H1 (cell line): ENCODE data around the gene FAM216A. TPM values are rescaled to one million over a fixed set of nuclear protein-coding genes. Genes with fewer than 3 reads are reported as not detected.
"Not testable (repeated sequence)": the region's sequence is repeated elsewhere in the genome, so short reads cannot be mapped to it uniquely, and the experiment has no call there.

Experiments used
- CTCF ChIA-PET: fragments of 300-600 bp; sonication (Branson Sonifier 250); formaldehyde crosslinking; loops from one replicate; lab custom pipeline; 2021; ENCODE audit not compliant: partially characterized antibody; lab: Charles Lee
- POLR2A ChIA-PET: fragments of 300-600 bp; sonication (Branson Sonifier 250); formaldehyde crosslinking; loops from one replicate; lab custom pipeline; 2021; ENCODE audit warnings: inconsistent platforms; ENCODE audit not compliant: partially characterized antibody; lab: Charles Lee
- DNase-seq, 2 experiments: peaks; one replicate each; pipeline versions ENCODE4 v3.0.0 to v3.0.0-alpha.2; 2010 to 2022; ENCODE audit warnings: low spot score in 2 of 2, low read depth in 1 of 2, mixed read lengths in 1 of 2
- FAIRE-seq: peaks from 2 replicates; lab custom pipeline; 2011; peaks lifted over from hg19 to GRCh38; lab: Jason Lieb, UNC
- H2AFZ ChIP-seq: 2 replicates; pipeline ENCODE4 v1.8.1; 2012; ENCODE audit warnings: low read length, inconsistent platforms
- H2AK5ac ChIP-seq: 2 replicates; pipeline ENCODE4 v1.6.1; 2013; ENCODE audit warnings: low read depth, low read length
- H2BK120ac ChIP-seq: replicated peaks from 2 replicates; pipeline ENCODE3; 2013; ENCODE audit warnings: low read depth, low read length, inconsistent platforms
- H2BK12ac ChIP-seq: 2 replicates; pipeline ENCODE4 v1.6.1; 2013; ENCODE audit warnings: low read depth, low read length
- H2BK15ac ChIP-seq: 2 replicates; pipeline ENCODE4 v1.6.1; 2013; ENCODE audit warnings: low read length
- H2BK20ac ChIP-seq: 2 replicates; pipeline ENCODE4 v1.6.1; 2013; ENCODE audit warnings: low read length
- H2BK5ac ChIP-seq: 2 replicates; pipeline ENCODE4 v1.6.1; 2013; ENCODE audit warnings: low read depth, low read length
- H3K14ac ChIP-seq: 2 replicates; pipeline ENCODE4 v1.6.1; 2013; ENCODE audit warnings: inconsistent platforms; ENCODE audit not compliant: insufficient read length
- H3K18ac ChIP-seq: 2 replicates; pipeline ENCODE4 v1.6.1; 2013; ENCODE audit warnings: low read length; ENCODE audit errors: extremely low read depth
- H3K23ac ChIP-seq: 2 replicates; pipeline ENCODE4 v1.6.1; 2013; ENCODE audit warnings: inconsistent platforms; ENCODE audit not compliant: insufficient read length
- H3K23me2 ChIP-seq: 2 replicates; pipeline ENCODE4 v1.6.1; 2013; ENCODE audit warnings: low read depth, low read length
- H3K27ac ChIP-seq: 2 replicates; pipeline ENCODE4 v1.6.1; 2011; ENCODE audit warnings: low read depth, low read length, inconsistent platforms
- H3K27me3 ChIP-seq, 4 experiments: replicated peaks in 1 of 4; 1 replicate in 1 of 4; 2 replicates in 3 of 4; pipeline versions ENCODE4 v1.6.1 to v1.8.1; 2011 to 2013; ENCODE audit warnings: low read length in 3 of 4, mild to moderate bottlenecking in 3 of 4, inconsistent platforms in 2 of 4, mixed read lengths in 2 of 4, moderate library complexity in 1 of 4; ENCODE audit not compliant: control insufficient read depth in 3 of 4, insufficient read depth in 3 of 4; ENCODE audit errors: extremely low read depth in 1 of 4
- H3K36me3 ChIP-seq, 4 experiments: 2 replicates each; pipeline versions ENCODE4 v1.6.1 to v1.8.1; 2011 to 2013; ENCODE audit warnings: mild to moderate bottlenecking in 4 of 4, low read length in 3 of 4, moderate library complexity in 2 of 4, control low read depth in 1 of 4, inconsistent platforms in 1 of 4; ENCODE audit not compliant: insufficient read depth in 4 of 4, control insufficient read depth in 2 of 4
- H3K4ac ChIP-seq: replicated peaks from 2 replicates; pipeline ENCODE3; 2013; ENCODE audit warnings: low read length, low read depth, mixed read lengths, inconsistent platforms; ENCODE audit not compliant: insufficient read length
- H3K4me1 ChIP-seq, 4 experiments: replicated peaks in 1 of 4; 1 replicate in 1 of 4; 2 replicates in 3 of 4; pipeline versions ENCODE4 v1.6.1 to v1.8.1; 2011 to 2013; ENCODE audit warnings: low read length in 3 of 4, inconsistent platforms in 2 of 4, mixed read lengths in 1 of 4; ENCODE audit not compliant: insufficient read depth in 4 of 4, control insufficient read depth in 3 of 4
- H3K4me2 ChIP-seq, 2 experiments: 2 replicates each; pipeline versions ENCODE4 v1.6.1 to v1.8.1; 2011 to 2013; ENCODE audit warnings: low read depth in 2 of 2, low read length in 2 of 2, control low read depth in 1 of 2, inconsistent platforms in 1 of 2, mild to moderate bottlenecking in 1 of 2; ENCODE audit not compliant: insufficient read depth in 1 of 2
- H3K4me3 ChIP-seq, 4 experiments: fragments of 200-600, 300-600 bp in 1 of 4; sonication (generic), shearing (Covaris generic), sonication (Bioruptor Twin) in 1 of 4; 2 replicates each; pipeline versions ENCODE4 v1.5.1 to v1.8.1; 2011 to 2016; ENCODE audit warnings: low read length in 4 of 4, low read depth in 3 of 4, control low read depth in 2 of 4, inconsistent platforms in 2 of 4, mild to moderate bottlenecking in 2 of 4, mixed read lengths in 1 of 4, moderate library complexity in 1 of 4; ENCODE audit not compliant: insufficient read depth in 2 of 4; ENCODE audit errors: extremely low read depth in 1 of 4
- H3K56ac ChIP-seq: replicated peaks from 2 replicates; pipeline ENCODE3; 2013; ENCODE audit warnings: low read depth, mild to moderate bottlenecking, mixed read lengths, low read length, inconsistent platforms; ENCODE audit not compliant: insufficient read length
- H3K79me1 ChIP-seq: 2 replicates; pipeline ENCODE4 v1.6.1; 2013; ENCODE audit warnings: low read depth, low read length, control low read depth
- H3K79me2 ChIP-seq, 2 experiments: 2 replicates each; pipeline versions ENCODE4 v1.6.1 to v1.8.1; 2012 to 2013; ENCODE audit warnings: low read length in 2 of 2, mild to moderate bottlenecking in 2 of 2, inconsistent platforms in 1 of 2; ENCODE audit not compliant: insufficient read depth in 2 of 2, control insufficient read depth in 1 of 2
- H3K9ac ChIP-seq, 4 experiments: replicated peaks in 1 of 4; 1 replicate in 1 of 4; 2 replicates in 3 of 4; pipeline versions ENCODE4 v1.6.1 to v1.8.1; 2011 to 2013; ENCODE audit warnings: low read depth in 3 of 4, low read length in 3 of 4, control low read depth in 2 of 4, mild to moderate bottlenecking in 2 of 4, moderate library complexity in 2 of 4, inconsistent platforms in 1 of 4; ENCODE audit errors: extremely low read depth in 1 of 4
- H3K9me3 ChIP-seq, 2 experiments: 2 replicates each; pipeline versions ENCODE4 v1.6.1 to v1.8.1; 2012 to 2013; ENCODE audit warnings: mild to moderate bottlenecking in 2 of 2, moderate library complexity in 2 of 2, control low read depth in 1 of 2, inconsistent platforms in 1 of 2, low read depth in 1 of 2, low read length in 1 of 2, mixed read lengths in 1 of 2; ENCODE audit not compliant: insufficient read depth in 2 of 2
- H4K20me1 ChIP-seq, 2 experiments: replicated peaks in 1 of 2; 2 replicates each; pipeline versions ENCODE3 to v1.8.1; 2011 to 2013; ENCODE audit warnings: inconsistent platforms in 2 of 2, low read length in 2 of 2, mild to moderate bottlenecking in 1 of 2; ENCODE audit not compliant: insufficient read depth in 2 of 2, control insufficient read depth in 1 of 2
- H4K5ac ChIP-seq: 2 replicates; pipeline ENCODE4 v1.6.1; 2013; ENCODE audit warnings: low read length, low read depth, mixed read lengths, inconsistent platforms; ENCODE audit not compliant: insufficient read length
- H4K8ac ChIP-seq: 2 replicates; pipeline ENCODE4 v1.8.0; 2013; ENCODE audit warnings: mild to moderate bottlenecking, moderate library complexity, low read length, inconsistent platforms; ENCODE audit not compliant: insufficient read depth; ENCODE audit errors: extremely low read depth
- H4K91ac ChIP-seq: replicated peaks from 2 replicates; pipeline ENCODE3; 2013; ENCODE audit warnings: low read length, mixed read lengths, inconsistent platforms; ENCODE audit not compliant: insufficient read length
- WGBS, 2 experiments: shearing (Covaris generic) in 1 of 2; methylation state at CpG; one replicate each; pipeline versions ENCODE4 v1.1.6 to v1.1.7; 2013 to 2015; ENCODE audit warnings: low lambda C conversion rate in 2 of 2, mixed read lengths in 2 of 2, inconsistent platforms in 1 of 2, low coverage in 1 of 2, missing lambda C conversion rate in 1 of 2; ENCODE audit not compliant: insufficient replicate concordance in 2 of 2, insufficient coverage in 1 of 2, insufficient read length in 1 of 2; ENCODE audit errors: extremely low coverage in 1 of 2, missing lambda C conversion rate in 1 of 2; 5-methylcytosine and 5-hydroxymethylcytosine counted together
- polyA plus RNA-seq, 7 experiments: library from polyadenylated mRNA; depleted of rRNA in 3 of 7; stranded (reverse) in 5 of 7; unstranded in 2 of 7; fragments of >200 nt in 5 of 7; fragments of 200-250 nt in 2 of 7; gene quantifications; 1 replicate in 5 of 7; 2 replicates in 1 of 7; 4 replicates in 1 of 7; pipeline versions ENCODE4 v1.2.1 to v1.2.3, GENCODE V29; 2011 to 2013; ENCODE audit warnings: missing spikeins in 2 of 7, mixed read lengths in 2 of 7
- total RNA-seq: library from RNA; stranded (reverse); fragmentation: NEBNext Ultra II Directional; extraction: Animal tissue kit (Norgen Biotek cat#: 25700); gene quantifications from 2 replicates; pipeline ENCODE4 v1.2.1, GENCODE V29; 2021

Gene FAM216A
- total and polyA plus RNA-seq, 2 of the 8 experiments (the other 6 are each of a cell fraction or from before 2014, with no cell fraction given) = 19.8 to 24.6 TPM

GRCh38 chr12:110461189-110461588, 7.5 kb upstream of the FAM216A start:
- not testable (repeated sequence) for H2BK20ac ChIP-seq, H2AFZ ChIP-seq, H3K23ac ChIP-seq, FAIRE-seq, H2BK5ac ChIP-seq, H2BK12ac ChIP-seq, H3K27me3 ChIP-seq, H4K8ac ChIP-seq, H3K4me1 ChIP-seq, H4K91ac ChIP-seq, H3K9me3 ChIP-seq, H3K56ac ChIP-seq, H4K5ac ChIP-seq, H3K79me1 ChIP-seq, H3K23me2 ChIP-seq, H2BK15ac ChIP-seq, H3K9ac ChIP-seq, H3K4me3 ChIP-seq, H3K14ac ChIP-seq, H3K4ac ChIP-seq, H4K20me1 ChIP-seq, DNase-seq, H3K27ac ChIP-seq, H3K4me2 ChIP-seq, H3K18ac ChIP-seq, H2BK120ac ChIP-seq, H2AK5ac ChIP-seq
- Histone ChIP-seq H3K36me3 (peaks cover 8 to 42% (median 24%) of the 10 kb centered on the region in 4 experiments), H3K79me2 (peaks cover 0 to 15% of the 10 kb centered on the region in 2 experiments; a peak in 2 of 4 replicates)
- POLR2A ChIA-PET = interaction anchor here (2.9 kb wide), 1 partner anchor 11 kb away, joined by 13 read pairs; the partner anchor contains the start of gene ARPC3
- WGBS, 2 experiments = 84% methylated on average over 5 of the region's 5 CpGs; no CpG with 5 or more reads in 1 of the 2 experiments
- CTCF ChIA-PET = interaction anchor here (1.0 kb wide), 1 partner anchor 11 kb away, joined by 7 read pairs; the partner anchor contains the start of gene ARPC3
